GM23248 (cell line): Measurements from ENCODE around the gene ALX3. TPM values are rescaled to one million over a fixed set of nuclear protein-coding genes. Genes with fewer than 3 reads are reported as not detected.

Experiments used
- DNase-seq: peaks from one replicate; pipeline ENCODE4 v3.0.0-alpha.2; 2015
- H2AFZ ChIP-seq: fragments of 200-600 bp; sonication (generic); 2 replicates; pipeline ENCODE4 v1.6.1; 2016; ENCODE audit warnings: antibody characterized with exemption
- H3F3A ChIP-seq: fragments of 200-600 bp; sonication (generic); 2 replicates; pipeline ENCODE4 v1.6.1; 2016; ENCODE audit warnings: mild to moderate bottlenecking, antibody characterized with exemption, mixed run types; ENCODE audit not compliant: insufficient read depth
- H3K27ac ChIP-seq: fragments of 200-600 bp; sonication (generic); 2 replicates; pipeline ENCODE4 v1.5.1; 2016; ENCODE audit warnings: mild to moderate bottlenecking
- H3K27me3 ChIP-seq: fragments of 200-600 bp; sonication (generic); replicated peaks from 2 replicates; pipeline ENCODE4 v1.6.1; 2016; ENCODE audit warnings: mild to moderate bottlenecking; ENCODE audit not compliant: insufficient read depth
- H3K36me3 ChIP-seq: fragments of 200-600 bp; sonication (generic); 2 replicates; pipeline ENCODE4 v1.6.1; 2016; ENCODE audit warnings: low read depth, mild to moderate bottlenecking
- H3K4me1 ChIP-seq: fragments of 200-600 bp; sonication (generic); 2 replicates; pipeline ENCODE4 v1.6.1; 2016; ENCODE audit warnings: mild to moderate bottlenecking; ENCODE audit not compliant: insufficient read depth
- H3K4me2 ChIP-seq: fragments of 200-600 bp; sonication (generic); one replicate; pipeline ENCODE4 v1.6.1; 2016; ENCODE audit warnings: mild to moderate bottlenecking; ENCODE audit not compliant: unreplicated experiment
- H3K4me3 ChIP-seq: fragments of 200-600 bp; sonication (generic); 2 replicates; pipeline ENCODE4 v1.5.1; 2016; ENCODE audit warnings: mild to moderate bottlenecking
- H3K79me2 ChIP-seq: fragments of 200-600 bp; sonication (generic); 2 replicates; pipeline ENCODE4 v1.6.1; 2016; ENCODE audit warnings: mild to moderate bottlenecking; ENCODE audit not compliant: insufficient read depth
- H3K9ac ChIP-seq: fragments of 200-600 bp; sonication (generic); 2 replicates; pipeline ENCODE4 v1.6.1; 2016; ENCODE audit warnings: mild to moderate bottlenecking
- H3K9me2 ChIP-seq: fragments of 200-600 bp; sonication (generic); 2 replicates; pipeline ENCODE4 v1.6.1; 2016; ENCODE audit warnings: mixed run types, mild to moderate bottlenecking, moderate library complexity; ENCODE audit not compliant: insufficient read depth
- H3K9me3 ChIP-seq: fragments of 200-600 bp; sonication (generic); one replicate; pipeline ENCODE4 v1.6.1; 2017; ENCODE audit warnings: low read depth
- H4K20me1 ChIP-seq: fragments of 200-600 bp; sonication (generic); 2 replicates; pipeline ENCODE4 v1.6.0; 2016; ENCODE audit not compliant: insufficient read depth
- EZH2 ChIP-seq: fragments of 200-600 bp; sonication (generic); IDR thresholded peaks from 2 replicates; pipeline ENCODE4 v1.6.1; 2018; ENCODE audit warnings: antibody characterized with exemption, mild to moderate bottlenecking; ENCODE audit not compliant: insufficient read depth, poor library complexity, severe bottlenecking
- EZH2phosphoT487 ChIP-seq: fragments of 200-600 bp; sonication (generic); IDR thresholded peaks from 2 replicates; pipeline ENCODE4 v1.6.1; 2018; ENCODE audit warnings: antibody characterized with exemption, moderate library complexity, mild to moderate bottlenecking, low read depth; ENCODE audit not compliant: insufficient read depth
- WGBS, 2 experiments: methylation state at CpG; one replicate each; pipeline ENCODE4 v1.1.6; 2015 to 2017; ENCODE audit warnings: low lambda C conversion rate in 2 of 2, low coverage in 1 of 2; ENCODE audit errors: missing lambda C conversion rate in 2 of 2; 5-methylcytosine and 5-hydroxymethylcytosine counted together
- in situ Hi-C: fragments of 300-500 bp; cut with MboI; formaldehyde crosslinking; loops from 2 replicates; pipeline ENCODE4 v1.15.0; 2020
- polyA plus RNA-seq: library from polyadenylated mRNA; unstranded; fragments of >200 nt; fragmentation: Nextera tagmentation; extraction: Ambion mirVana; gene quantifications from 2 replicates; pipeline ENCODE4 v1.2.1, GENCODE V29; 2016
- total RNA-seq: library from RNA; depleted of rRNA; stranded (reverse); fragments of >200 nt; shearing (Covaris generic); gene quantifications from 2 replicates; pipeline ENCODE4 v1.2.3, GENCODE V29; 2014

Gene ALX3
- total and polyA plus RNA-seq, 2 experiments from 2014 or later: not detected

- H3K27ac ChIP-seq: no peak overlapping the region
- H3K4me3 ChIP-seq: no peak overlapping the region
- DNase-seq: no peak
- no peaks in the 10 kb centered on the region for H3K79me2 ChIP-seq
- H3K9ac ChIP-seq: no peak overlapping the region
- no peaks in the 10 kb centered on the region for H3K9me2 ChIP-seq
- no peaks in the 10 kb centered on the region for H3K4me1 ChIP-seq
- H2AFZ ChIP-seq: no peak overlapping the region
- peaks cover 50% of the 10 kb centered on the region for H3K27me3 ChIP-seq
- H3K36me3 ChIP-seq: no peaks in the 10 kb centered on the region
- WGBS, 2 experiments: 29 to 34% methylated on average over 53 to 68 of the region's 68 CpGs
- in situ Hi-C loops: no loop called here
- H4K20me1 ChIP-seq: no peaks in the 10 kb centered on the region
- no peaks in the 10 kb centered on the region for H3F3A ChIP-seq
- no peaks in the 10 kb centered on the region for H3K9me3 ChIP-seq
- TF ChIP-seq EZH2 (peak; percentile 93), EZH2phosphoT487 (peak; percentile 68; the same call in 1 of the 2 replicates)
- H3K4me2 ChIP-seq: no peak overlapping the region
Observed at GRCh38 chr1:110068646-110069403, 1.6 kb downstream of the ALX3 start.

- H3F3A ChIP-seq: no peaks in the 10 kb centered on the region
- no peaks in the 10 kb centered on the region for H3K4me1 ChIP-seq
- DNase-seq: no peak
- H4K20me1 ChIP-seq: no peaks in the 10 kb centered on the region
- no peaks in the 10 kb centered on the region for H3K79me2 ChIP-seq
- H3K4me3 ChIP-seq: no peak overlapping the region
- in situ Hi-C loops: no loop called here
- no peak overlapping the region for H3K27ac ChIP-seq
- 39 to 42% methylated on average over 50 to 54 of the region's 68 CpGs for WGBS, 2 experiments
- no peak for TF ChIP-seq EZH2phosphoT487
- TF ChIP-seq EZH2: no peak
- no peaks in the 10 kb centered on the region for H3K9me2 ChIP-seq
- H2AFZ ChIP-seq: no peak overlapping the region
- no peaks in the 10 kb centered on the region for H3K36me3 ChIP-seq
- H3K27me3 ChIP-seq: peaks cover 50% of the 10 kb centered on the region
- H3K9me3 ChIP-seq: no peaks in the 10 kb centered on the region
- H3K4me2 ChIP-seq: no peak overlapping the region
- H3K9ac ChIP-seq: no peak overlapping the region
Observed at GRCh38 chr1:110067893-110068645, 2.4 kb downstream of the ALX3 start.

GRCh38 chr1:110067479-110067892, 3.0 kb downstream of the ALX3 start:
- Histone ChIP-seq H4K20me1 (no peaks in the 10 kb centered on the region), H3K9me2 (no peaks in the 10 kb centered on the region), H3K9ac (no peak overlapping the region), H3K36me3 (no peaks in the 10 kb centered on the region), H3K4me2 (no peak overlapping the region), H3F3A (no peaks in the 10 kb centered on the region), H3K27me3 (peaks cover 47% of the 10 kb centered on the region), H2AFZ (no peak overlapping the region), H3K4me3 (no peak overlapping the region), H3K9me3 (no peaks in the 10 kb centered on the region), H3K4me1 (no peaks in the 10 kb centered on the region), H3K79me2 (no peaks in the 10 kb centered on the region), H3K27ac (no peak overlapping the region)
- WGBS, 2 experiments: 83 to 89% methylated on average over 16 to 22 of the region's 23 CpGs
- no peak for DNase-seq
- TF ChIP-seq EZH2phosphoT487: no peak
- in situ Hi-C loops: no loop called here

GRCh38 chr1:110065841-110066240, 4.6 kb downstream of the ALX3 start:
- TF ChIP-seq EZH2phosphoT487 (no peak), EZH2 (no peak)
- 81 to 85% methylated on average over 5 of the region's 5 CpGs for WGBS, 2 experiments
- Histone ChIP-seq H2AFZ (no peak overlapping the region), H3K4me2 (no peak overlapping the region), H3F3A (no peaks in the 10 kb centered on the region), H3K27me3 (peaks cover 31% of the 10 kb centered on the region), H3K79me2 (no peaks in the 10 kb centered on the region), H3K27ac (no peak overlapping the region), H3K36me3 (no peaks in the 10 kb centered on the region), H4K20me1 (no peaks in the 10 kb centered on the region), H3K9ac (no peak overlapping the region), H3K9me3 (no peaks in the 10 kb centered on the region), H3K4me1 (no peaks in the 10 kb centered on the region; the same call in 1 of the 2 replicates), H3K4me3 (no peak overlapping the region), H3K9me2 (no peaks in the 10 kb centered on the region)
- in situ Hi-C loops: no loop called here
- peak; percentile 40 for DNase-seq
